ENCODE measurements around the gene TTC7B. TPM values are rescaled to one million over a fixed set of nuclear protein-coding genes. Genes with fewer than 3 reads are reported as not detected.

The TTC7B gene
- total and polyA plus RNA-seq, 2 experiments from 2014 or later, result 7.9 to 28.6 TPM

- no peaks in the 10 kb centered on the region for H3K27me3 ChIP-seq (ENCODE audit: insufficient read depth)
- peaks cover 3% of the 10 kb centered on the region; the same call in 2 of the 3 replicates for H3K4me1 Mint-ChIP-seq
- no peaks in the 10 kb centered on the region for H4K20me1 ChIP-seq (replicated peaks; ENCODE audit: insufficient read depth)
- H3K36me3 ChIP-seq (ENCODE audit: insufficient read depth), result no peaks in the 10 kb centered on the region
- no peaks in the 10 kb centered on the region for H3K9me3 Mint-ChIP-seq
- H3K9me2 ChIP-seq (ENCODE audit: insufficient read depth), result no peaks in the 10 kb centered on the region
- H3K27me3 Mint-ChIP-seq (ENCODE audit: insufficient read depth, low read depth, poor library complexity), result no peaks in the 10 kb centered on the region
- ATAC-seq, result no peak
- H3K4me2 ChIP-seq, result no peak overlapping the region
- no peak overlapping the region for H3K27ac Mint-ChIP-seq
- DNase-seq (ENCODE audit: low spot score), result no peak
- no peak overlapping the region for H3K27ac ChIP-seq (ENCODE audit: low read depth)
- H3K79me2 ChIP-seq (replicated peaks; ENCODE audit: insufficient read depth), result no peaks in the 10 kb centered on the region
- no peaks in the 10 kb centered on the region for H3F3A ChIP-seq (replicated peaks; ENCODE audit: low read depth)
- no peak overlapping the region for H2AFZ ChIP-seq
- TF ChIP-seq POLR2AphosphoS5 (IDR thresholded peaks at IDR 0.05; ENCODE audit: low read depth) (no peak), CTCF (conservative IDR thresholded peaks at IDR 0.05; ENCODE audit: low read depth in 2 of 2) (no peak), EZH2phosphoT487 (IDR thresholded peaks at IDR 0.05; ENCODE audit: unreplicated experiment) (no peak), REST (IDR thresholded peaks at IDR 0.05; ENCODE audit: unreplicated experiment) (no peak), CREB1 (CRISPR knock-in tag; IDR thresholded peaks at IDR 0.05; ENCODE audit: low read depth) (no peak), ZNF114 (CRISPR knock-in tag; IDR thresholded peaks at IDR 0.05) (no peak)
- no peaks in the 10 kb centered on the region for H3K4me1 ChIP-seq (ENCODE audit: insufficient read depth)
- H3K4me3 Mint-ChIP-seq, result no peak overlapping the region
- H3K4me3 ChIP-seq, result no peak overlapping the region
- H3K36me3 Mint-ChIP-seq (ENCODE audit: low read depth), result no peaks in the 10 kb centered on the region
Measured at GRCh38 chr14:90732139-90732538, 84.1 kb downstream of the TTC7B start.

- H4K20me1 ChIP-seq (replicated peaks; ENCODE audit: insufficient read depth), result no peaks in the 10 kb centered on the region
- H3K79me2 ChIP-seq (replicated peaks; ENCODE audit: insufficient read depth), result no peaks in the 10 kb centered on the region
- H3K9me3 Mint-ChIP-seq, result no peaks in the 10 kb centered on the region
- no peaks in the 10 kb centered on the region for H3K9me2 ChIP-seq (ENCODE audit: insufficient read depth)
- H3K4me3 ChIP-seq, result no peak overlapping the region
- no peak for DNase-seq (ENCODE audit: low spot score)
- peaks cover under 1% of the 10 kb centered on the region for H3K27me3 Mint-ChIP-seq (ENCODE audit: insufficient read depth, low read depth, poor library complexity)
- 0 out of 2 replicates have a peak, but pooled peaks cover 4% of the 10 kb centered on the region for H3K4me1 ChIP-seq (ENCODE audit: insufficient read depth)
- no peaks in the 10 kb centered on the region for H3K36me3 ChIP-seq (ENCODE audit: insufficient read depth)
- no peaks in the 10 kb centered on the region for H3F3A ChIP-seq (replicated peaks; ENCODE audit: low read depth)
- no peak overlapping the region for H3K27ac ChIP-seq (ENCODE audit: low read depth)
- no peaks in the 10 kb centered on the region for H3K36me3 Mint-ChIP-seq (ENCODE audit: low read depth)
- H3K4me2 ChIP-seq, result no peak overlapping the region
- H3K27me3 ChIP-seq (ENCODE audit: insufficient read depth), result no peaks in the 10 kb centered on the region
- H3K4me3 Mint-ChIP-seq, result no peak overlapping the region
- no peak for TF ChIP-seq ZNF462 (CRISPR knock-in tag; IDR thresholded peaks at IDR 0.05)
- no peak for TF ChIP-seq POLR2AphosphoS5 (IDR thresholded peaks at IDR 0.05; ENCODE audit: low read depth)
- no peak for TF ChIP-seq STAT1 (IDR thresholded peaks at IDR 0.05; ENCODE audit: unreplicated experiment)
- TF ChIP-seq ZNF331 (CRISPR knock-in tag; IDR thresholded peaks at IDR 0.05; ENCODE audit: low read depth), result no peak
- TF ChIP-seq EZH2 (IDR thresholded peaks at IDR 0.05; ENCODE audit: low read depth, unreplicated experiment), result no peak
- no peak for TF ChIP-seq EZH2phosphoT487 (IDR thresholded peaks at IDR 0.05; ENCODE audit: unreplicated experiment)
- TF ChIP-seq NANOG (IDR thresholded peaks at IDR 0.05; ENCODE audit: borderline replicate concordance), result no peak
- no peak for TF ChIP-seq CREB1 (CRISPR knock-in tag; IDR thresholded peaks at IDR 0.05; ENCODE audit: low read depth)
- no peak overlapping the region for H2AFZ ChIP-seq
- ATAC-seq, result no peak
- no peak overlapping the region for H3K27ac Mint-ChIP-seq
- H3K4me1 Mint-ChIP-seq, result peaks cover 7% of the 10 kb centered on the region
Measured at GRCh38 chr14:90731487-90731886, 84.7 kb downstream of the TTC7B start.

Measured in GM23338 (cell line).